GM12891 (cell line): ENCODE data around the gene CRB2.

Source experiments
- DNase-seq: peaks from one replicate; pipeline ENCODE4 v3.0.0; 2011; ENCODE audit warnings: low spot score; ENCODE audit not compliant: insufficient read length
- FAIRE-seq: peaks from 2 replicates; lab custom pipeline; 2011; peaks lifted over from hg19 to GRCh38; lab: Jason Lieb, UNC
- PAX5 ChIP-seq: IDR thresholded peaks from 2 replicates; pipeline ENCODE4 v1.6.1; 2011; ENCODE audit warnings: low read length, moderate library complexity, mild to moderate bottlenecking; ENCODE audit not compliant: insufficient read depth, severe bottlenecking
- POLR2A ChIP-seq: IDR thresholded peaks from 2 replicates; pipeline ENCODE4 v1.6.1; 2011; ENCODE audit warnings: low read depth, low read length, control low read depth
- POLR2AphosphoS5 ChIP-seq: IDR thresholded peaks from 2 replicates; pipeline ENCODE4 v1.6.1; 2011; ENCODE audit warnings: low read depth, low read length, control low read depth
- POU2F2 ChIP-seq: IDR thresholded peaks from 2 replicates; pipeline ENCODE4 v1.6.1; 2011; ENCODE audit warnings: low read depth, mild to moderate bottlenecking, control low read depth, low read length, moderate library complexity
- SPI1 ChIP-seq: IDR thresholded peaks from 2 replicates; pipeline ENCODE4 v1.6.1; 2011; ENCODE audit warnings: low read depth, low read length, control low read depth
- TAF1 ChIP-seq: IDR thresholded peaks from 2 replicates; pipeline ENCODE4 v1.6.1; 2011; ENCODE audit warnings: low read depth, low read length, control low read depth

Gene CRB2

DNA sequence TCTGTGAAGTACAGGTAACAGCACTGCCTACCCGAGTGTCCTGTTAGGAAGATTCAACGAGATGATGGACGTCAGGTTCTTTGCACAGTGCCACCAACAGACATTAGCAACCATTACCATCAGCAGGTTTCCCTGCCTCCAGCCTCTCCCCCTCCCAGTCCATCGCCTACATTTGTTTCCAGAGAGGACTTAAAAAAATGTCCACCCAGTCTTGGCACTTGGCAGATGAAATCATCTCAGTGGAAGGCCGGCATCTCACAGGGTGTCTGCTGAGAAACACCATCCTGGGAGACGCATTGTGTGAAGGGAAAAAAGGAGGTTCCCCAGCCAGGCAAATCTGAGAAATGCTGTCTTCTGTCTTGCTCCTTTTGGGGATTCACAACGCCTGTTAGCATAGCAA is 58.2 kb downstream of the CRB2 start:
- FAIRE-seq (no peak), DNase-seq (no peak)
- TF ChIP-seq POLR2AphosphoS5: no peak
- TF ChIP-seq POU2F2: no peak
- no peak for TF ChIP-seq POLR2A
- TF ChIP-seq PAX5: no peak
- TF ChIP-seq SPI1: no peak
- TF ChIP-seq TAF1: no peak

DNA sequence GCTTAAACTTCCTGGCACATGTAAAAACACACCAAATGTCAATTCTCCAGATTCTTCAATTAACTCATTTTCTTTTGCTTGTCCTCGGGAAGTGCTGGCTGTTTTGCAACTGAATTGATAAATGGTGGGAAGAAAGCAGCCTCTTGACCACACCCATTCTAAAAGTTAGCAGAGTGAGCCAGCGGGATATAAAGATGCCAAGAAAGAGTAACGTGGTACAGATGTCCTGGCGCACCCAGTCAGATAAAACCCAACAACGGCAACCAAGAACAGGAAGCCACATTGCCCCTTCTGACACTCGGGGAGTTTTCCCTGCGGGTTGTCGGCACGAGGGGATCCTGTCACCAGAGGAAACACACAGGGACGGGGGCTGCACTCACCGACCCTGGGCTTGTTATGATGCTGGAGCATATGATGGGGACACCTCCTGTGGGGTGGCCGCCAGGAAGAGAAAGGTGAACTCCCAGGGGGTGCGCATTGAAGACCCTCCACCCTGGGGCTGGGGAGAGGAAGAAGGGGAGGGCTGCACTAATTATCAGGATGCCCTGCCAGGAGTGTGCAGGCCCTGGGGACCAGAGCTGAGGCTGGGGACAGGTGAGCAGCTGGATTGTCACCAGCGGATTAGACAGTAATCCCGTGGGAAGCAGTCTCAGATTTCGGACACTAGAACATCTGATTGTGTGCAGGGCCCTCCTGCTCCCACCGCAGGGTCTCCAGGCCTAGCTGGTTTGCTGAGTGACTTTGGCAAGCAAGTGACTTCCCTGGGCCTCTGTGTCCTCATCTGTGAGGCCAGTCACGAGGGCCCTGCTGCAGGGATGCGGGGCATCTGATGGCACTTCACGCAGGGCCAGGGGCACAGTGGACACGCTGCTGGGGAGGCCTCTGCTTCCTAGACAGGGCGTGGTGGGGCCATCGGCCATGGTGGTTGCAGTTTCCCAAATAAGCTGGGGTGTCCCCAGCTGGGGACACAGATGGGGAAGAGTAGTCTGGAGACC is 59.2 kb downstream of the CRB2 start:
- DNase-seq (no peak), FAIRE-seq (no peak)
- TF ChIP-seq SPI1: no peak
- TF ChIP-seq PAX5: no peak
- TF ChIP-seq TAF1: no peak
- no peak for TF ChIP-seq POLR2AphosphoS5
- no peak for TF ChIP-seq POU2F2
- no peak for TF ChIP-seq POLR2A

DNA sequence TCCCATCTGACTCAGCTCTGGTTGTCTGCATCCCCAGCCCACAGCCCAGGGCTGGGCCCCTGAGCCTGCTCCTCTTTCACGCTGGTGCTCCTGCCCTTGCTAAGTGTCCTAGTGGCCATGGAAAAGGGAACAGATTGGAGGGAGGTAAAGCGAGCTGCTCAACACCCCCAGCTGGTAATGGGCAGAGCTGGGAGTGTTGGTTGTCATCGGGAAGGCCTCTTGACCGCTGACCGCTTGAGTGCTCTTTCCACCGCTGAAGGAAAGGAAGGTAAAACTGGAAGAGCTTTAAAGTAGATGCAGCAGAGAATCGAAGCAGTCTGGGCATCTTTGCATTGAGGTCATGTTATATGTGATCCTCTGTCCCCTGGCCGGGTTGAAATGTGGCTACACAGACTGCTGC is 60.2 kb downstream of the CRB2 start:
- DNase-seq (no peak), FAIRE-seq (no peak)
- TF ChIP-seq SPI1: no peak

DNA sequence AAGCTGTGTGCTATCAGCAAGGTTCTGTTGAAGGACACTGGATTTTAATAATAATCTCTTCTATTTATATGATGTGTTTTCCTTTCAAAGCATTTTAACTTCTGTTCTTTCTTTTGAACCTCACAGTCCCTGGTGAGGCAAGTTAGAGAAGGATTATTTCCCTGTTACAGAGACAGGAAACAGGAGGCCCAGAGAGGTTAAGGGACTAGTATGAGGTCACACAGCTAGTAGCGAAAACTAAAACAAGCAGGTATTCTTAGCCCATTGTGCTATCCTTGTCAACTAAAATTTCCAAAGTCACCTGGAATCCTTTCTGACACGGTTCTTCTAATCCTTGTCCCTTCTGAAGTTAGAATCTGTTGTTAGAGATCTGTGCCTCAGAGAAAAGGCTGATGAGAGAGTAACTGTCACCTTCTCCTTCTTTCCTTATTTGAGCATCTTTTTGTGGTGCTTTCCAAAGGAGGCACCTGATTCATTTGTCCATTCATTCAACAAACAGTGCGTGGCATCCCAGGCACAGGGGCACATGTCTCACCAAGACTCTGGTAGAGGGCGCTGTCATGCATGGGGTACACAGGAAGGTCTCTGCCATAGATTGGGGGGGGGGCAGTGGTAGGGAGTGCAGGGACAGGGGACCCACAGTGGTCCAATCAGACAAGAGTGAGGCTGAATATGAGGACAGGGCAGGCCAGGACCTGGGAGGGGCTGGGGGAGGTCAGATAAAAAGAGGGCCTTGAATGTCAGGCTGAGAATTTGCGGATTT is 61.5 kb downstream of the CRB2 start:
- FAIRE-seq: no peak
- no peak for TF ChIP-seq POLR2AphosphoS5

DNA sequence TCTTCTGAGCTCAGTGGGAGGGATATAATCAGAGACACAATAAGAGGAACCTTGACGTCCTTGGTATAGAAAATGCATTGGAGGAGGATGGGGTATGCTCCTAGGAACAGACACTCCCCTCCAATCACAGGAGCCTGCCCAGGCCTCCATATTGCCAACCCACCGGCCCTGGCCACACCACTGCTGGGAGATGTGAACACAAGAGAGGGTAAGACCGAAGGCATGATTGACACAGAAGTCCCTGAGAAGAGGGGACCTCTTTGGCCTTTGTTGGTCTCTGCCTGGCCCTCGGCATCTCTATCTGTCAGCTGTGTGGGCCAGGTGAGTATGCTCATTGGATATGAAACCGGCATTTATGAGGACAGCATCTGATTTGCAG is 62.0 kb downstream of the CRB2 start:
- TF ChIP-seq POLR2A: no peak
- no peak for TF ChIP-seq SPI1
- TF ChIP-seq PAX5: no peak
- no peak for TF ChIP-seq POU2F2
- TF ChIP-seq TAF1: no peak
- no peak for TF ChIP-seq POLR2AphosphoS5
- no peak for FAIRE-seq
- no peak for DNase-seq

More for the DNA sequence above, 61.5 kb downstream of the CRB2 start:
- DNase-seq: no peak

DNA sequence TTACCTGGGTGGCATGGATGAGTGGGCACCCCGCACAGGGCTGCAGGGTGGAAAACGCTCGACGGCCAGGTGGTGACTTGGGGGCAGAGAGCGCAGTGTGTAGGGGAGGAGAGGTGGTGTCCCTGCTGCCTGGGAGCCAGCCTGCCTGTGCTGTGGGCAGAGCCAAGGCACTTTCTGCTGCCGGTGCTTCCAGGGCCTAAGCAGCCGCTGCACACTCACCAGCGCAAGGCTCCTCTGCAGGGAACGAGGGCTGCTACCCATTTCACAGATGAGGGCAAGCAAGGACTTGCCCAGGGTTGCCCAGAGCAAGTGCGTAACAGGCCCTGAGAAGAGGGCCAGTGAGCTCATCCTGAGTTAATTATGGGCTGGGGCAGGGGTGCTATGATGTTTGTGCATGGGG is 62.5 kb downstream of the CRB2 start:
- no peak for DNase-seq
- no peak for FAIRE-seq
- TF ChIP-seq SPI1: no peak
- TF ChIP-seq POU2F2: no peak
- TF ChIP-seq PAX5: no peak
- no peak for TF ChIP-seq POLR2A
- no peak for TF ChIP-seq POLR2AphosphoS5
- TF ChIP-seq TAF1: no peak

DNA sequence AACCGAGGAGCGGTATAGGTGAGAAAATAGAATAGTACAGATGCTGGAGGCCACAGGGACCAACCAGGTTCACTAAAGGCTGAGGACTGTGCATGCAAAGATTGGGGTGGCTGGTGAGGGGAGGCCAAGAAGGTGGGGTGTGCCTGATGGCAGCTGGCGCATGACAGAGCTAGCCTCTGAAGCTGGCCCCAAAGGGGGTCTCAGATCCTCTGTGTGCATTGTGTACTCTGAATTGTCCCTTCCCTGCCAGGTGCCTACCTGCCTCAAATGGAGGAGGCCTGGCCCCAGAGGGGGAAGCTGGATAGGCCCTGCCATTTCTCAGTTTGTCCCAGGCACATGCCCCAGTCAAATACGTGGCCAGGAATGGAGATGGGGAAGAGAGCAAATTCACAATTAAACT is 63.1 kb downstream of the CRB2 start:
- no peak for FAIRE-seq
- DNase-seq: no peak
- TF ChIP-seq TAF1: no peak
- TF ChIP-seq SPI1: no peak
- no peak for TF ChIP-seq POU2F2
- TF ChIP-seq PAX5: no peak
- TF ChIP-seq POLR2AphosphoS5: no peak
- no peak for TF ChIP-seq POLR2A

DNA sequence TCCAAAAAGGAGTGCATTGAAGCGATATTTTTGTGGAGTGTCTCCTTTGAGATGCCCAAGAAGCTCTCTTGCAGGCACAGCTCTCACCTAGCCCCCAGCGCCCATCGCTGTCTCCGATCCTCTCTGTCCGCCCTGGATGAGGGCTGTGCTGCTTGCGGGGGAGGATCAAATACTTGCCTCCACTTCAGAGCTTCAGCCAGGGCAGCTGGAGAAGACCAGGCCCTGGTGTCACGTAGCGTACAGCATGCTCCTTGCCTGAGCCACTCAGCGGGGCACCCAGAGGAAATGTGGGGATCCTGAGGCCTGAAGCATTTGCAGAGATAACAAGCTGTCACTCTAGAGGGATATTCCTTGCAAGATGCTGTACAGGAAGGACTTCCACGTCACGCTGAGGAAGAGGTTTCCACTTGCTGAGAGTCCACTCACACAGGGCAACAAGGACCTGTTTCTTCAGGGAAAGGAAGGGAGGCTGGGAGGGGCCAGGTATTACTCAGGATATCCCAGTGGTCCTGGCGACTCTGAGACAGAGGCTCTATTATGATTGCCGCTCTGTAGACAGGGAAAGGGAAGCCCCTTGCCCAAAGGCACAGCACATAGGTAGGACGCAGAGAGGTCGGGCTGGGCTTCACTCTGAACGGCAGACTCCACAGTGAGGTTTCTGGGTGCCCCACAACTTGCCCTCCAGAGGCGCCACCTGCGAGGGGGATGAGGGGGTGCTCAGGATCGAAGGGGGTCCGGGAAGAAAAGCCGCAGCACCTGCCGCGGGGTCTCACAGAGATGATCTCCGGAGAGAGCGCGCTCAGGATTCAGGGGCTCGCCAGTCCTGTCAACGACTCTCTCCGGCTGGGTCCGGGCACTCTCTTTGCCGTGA is 64.0 kb downstream of the CRB2 start:
- no peak for FAIRE-seq
- no peak for DNase-seq
- TF ChIP-seq PAX5 (no peak), SPI1 (no peak), TAF1 (no peak), POLR2A (no peak), POU2F2 (no peak), POLR2AphosphoS5 (no peak)

DNA sequence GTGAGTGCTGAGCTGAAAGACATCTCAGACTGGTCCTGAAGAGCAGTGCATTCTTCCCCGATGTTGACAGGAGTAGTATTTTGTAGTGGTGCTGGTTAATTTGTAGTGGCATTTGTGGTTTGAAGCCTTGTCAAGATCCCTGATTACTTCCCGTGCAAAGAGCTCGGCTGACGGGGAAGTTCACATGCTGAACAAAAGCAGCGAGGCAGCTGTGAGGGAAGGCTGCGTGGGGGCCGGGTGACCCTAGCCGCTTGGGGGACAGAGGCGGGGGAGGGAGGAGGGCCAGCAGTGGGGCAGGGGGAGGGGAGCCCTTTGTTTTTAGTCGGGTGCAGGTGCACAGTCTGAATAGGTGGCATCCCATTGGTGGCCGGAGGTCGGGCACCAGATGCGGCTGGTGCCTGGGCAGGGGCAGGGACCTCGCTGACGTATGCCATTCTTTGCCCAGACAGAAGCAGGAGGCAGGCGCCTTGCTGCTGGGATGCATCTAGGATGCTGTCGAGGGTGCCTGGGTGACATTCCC is 64.7 kb downstream of the CRB2 start:
- DNase-seq: no peak
- TF ChIP-seq POU2F2 (no peak), PAX5 (no peak), TAF1 (no peak), POLR2A (no peak), SPI1 (no peak), POLR2AphosphoS5 (no peak)

More for the DNA sequence above, 64.7 kb downstream of the CRB2 start:
- no peak for FAIRE-seq
